Measurements from ENCODE around the gene ST3GAL5. TPM values are rescaled to one million over a fixed set of nuclear protein-coding genes. Genes with fewer than 3 reads are reported as not detected.

ST3GAL5 gene
- total RNA-seq, 2 experiments from 2014 or later: 6.2 to 7.3 TPM

DNA sequence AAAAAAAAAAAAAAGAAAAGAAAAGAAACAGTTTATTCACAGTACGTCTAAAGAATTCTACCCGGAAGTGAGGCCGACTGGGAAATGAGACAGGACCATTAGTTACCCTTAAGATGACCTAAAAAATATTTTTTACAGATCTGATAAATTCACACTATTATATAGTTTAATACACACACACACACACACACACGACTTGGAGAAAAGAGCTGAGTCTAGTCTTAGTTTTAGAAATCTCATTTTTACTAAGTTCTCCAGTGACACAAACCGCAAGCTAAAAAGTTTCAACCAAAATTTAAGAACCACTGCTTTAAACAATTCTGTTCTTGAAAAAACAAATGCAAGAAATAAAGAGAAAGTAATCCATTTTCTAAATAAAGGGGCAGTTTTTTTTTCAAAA is 27.1 kb downstream of the ST3GAL5 start:
- Mint-ChIP-seq H3K9me3 (ENCODE audit: low read depth) (no peaks in the 10 kb centered on the region), H3K36me3 (ENCODE audit: low read depth) (no peaks in the 10 kb centered on the region), H3K4me3 (no peak overlapping the region), H3K27me3 (no peaks in the 10 kb centered on the region), H3K27ac (peak overlapping the region; percentile 49), H3K4me1 (peaks cover 47% of the 10 kb centered on the region)
- ChIA-PET POLR2A (no interaction called here), CTCF (interaction anchor here (1.1 to 1.2 kb wide), 2 partner anchors 27 to 133 kb away, joined by 4 to 7 read pairs; partner anchors contain the start of gene ST3GAL5)
- DNase-seq (no peak), ATAC-seq (no peak)
- intact Hi-C loops (cut with DNase I, micrococcal nuclease): loop anchor here in 1 of 2 experiments (1.0 kb wide), 1 partner anchor 27 kb away; the partner anchor contains the start of gene ST3GAL5

DNA sequence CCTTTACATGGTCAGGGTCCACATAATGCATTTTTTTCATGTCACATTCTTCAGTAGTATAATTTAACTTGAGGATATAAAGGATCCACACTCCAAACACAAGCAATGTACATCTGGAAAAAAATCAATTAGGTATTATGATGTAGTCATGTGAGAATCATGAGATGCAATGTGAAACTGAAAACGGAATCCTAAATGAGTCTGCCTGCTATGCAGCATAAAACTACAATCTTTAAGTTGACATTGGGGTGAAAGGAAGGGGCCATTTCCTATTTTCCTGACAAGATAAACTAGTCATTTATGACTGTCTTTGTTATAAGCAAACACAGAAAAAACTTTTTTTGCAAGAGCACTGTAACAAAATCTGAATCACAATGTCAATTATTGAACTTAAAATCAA is 27.6 kb downstream of the ST3GAL5 start:
- intact Hi-C loops (cut with DNase I, micrococcal nuclease): loop anchor here in 1 of 2 experiments (1.0 kb wide), 1 partner anchor 27 kb away; the partner anchor contains the start of gene ST3GAL5
- Mint-ChIP-seq H3K27me3 (no peaks in the 10 kb centered on the region), H3K4me1 (peaks cover 42% of the 10 kb centered on the region), H3K27ac (peak overlapping the region; percentile 49), H3K36me3 (ENCODE audit: low read depth) (no peaks in the 10 kb centered on the region), H3K9me3 (ENCODE audit: low read depth) (no peaks in the 10 kb centered on the region), H3K4me3 (no peak overlapping the region)
- ATAC-seq (peak; percentile 60), DNase-seq (no peak)
- POLR2A ChIA-PET: no interaction called here
- CTCF ChIA-PET: interaction anchor here (1.1 to 1.2 kb wide), 2 partner anchors 27 to 132 kb away, joined by 4 to 7 read pairs; partner anchors contain the start of gene ST3GAL5

DNA sequence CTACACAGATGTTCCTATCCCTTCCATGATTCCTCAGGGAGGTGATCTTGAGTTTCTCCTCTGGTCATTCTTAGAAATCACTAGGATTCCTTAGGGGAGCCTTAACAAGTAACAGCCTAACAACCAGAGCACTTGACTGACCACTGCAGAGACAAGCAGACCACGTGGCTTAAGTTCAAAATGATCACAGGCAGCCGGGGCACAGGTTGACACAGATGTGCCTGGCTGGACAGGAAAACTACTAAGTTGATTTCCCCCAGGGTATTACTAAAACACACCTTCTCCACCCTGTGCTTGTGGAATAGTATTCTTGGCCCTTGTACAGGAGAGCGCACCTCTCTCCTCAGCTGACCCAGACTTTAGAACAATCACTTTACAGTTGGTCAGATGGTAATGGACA is 29.9 kb downstream of the ST3GAL5 start:
- peaks cover 44% of the 10 kb centered on the region for H3K4me1 Mint-ChIP-seq
- intact Hi-C loops (cut with DNase I, micrococcal nuclease): no loop called here
- no peaks in the 10 kb centered on the region for H3K27me3 Mint-ChIP-seq
- H3K9me3 Mint-ChIP-seq (ENCODE audit: low read depth): peaks cover 8% of the 10 kb centered on the region
- no peak overlapping the region for H3K27ac Mint-ChIP-seq
- no peak overlapping the region for H3K4me3 Mint-ChIP-seq
- ChIA-PET POLR2A (no interaction called here), CTCF (interaction anchor here (0.8 to 1.2 kb wide), 3 partner anchors 11 to 26 kb away, joined by 3 to 4 read pairs (median 3); no protein-coding TSS in a partner anchor)
- no peak for ATAC-seq
- H3K36me3 Mint-ChIP-seq (ENCODE audit: low read depth): peaks cover 10% of the 10 kb centered on the region
- no peak for DNase-seq

- Mint-ChIP-seq H3K27ac (peak overlapping the region; percentile 99), H3K27me3 (no peaks in the 10 kb centered on the region), H3K36me3 (ENCODE audit: low read depth) (peaks cover 10% of the 10 kb centered on the region), H3K4me3 (no peak overlapping the region), H3K4me1 (peaks cover 51% of the 10 kb centered on the region), H3K9me3 (ENCODE audit: low read depth) (peaks cover 8% of the 10 kb centered on the region)
- CTCF ChIA-PET: interaction anchor here (0.8 to 2.0 kb wide), 3 partner anchors 10 to 36 kb away, joined by 3 to 6 read pairs (median 5); no protein-coding TSS in a partner anchor
- DNase-seq (no peak), ATAC-seq (no peak)
- POLR2A ChIA-PET: no interaction called here
- intact Hi-C loops (cut with DNase I, micrococcal nuclease): loop anchor here (1.0 to 5.0 kb wide), 3 partner anchors 10 to 342 kb away; partner anchors contain the start of genes IMMT (in 1 of the 2), MRPL35 (in 1 of the 2) and ST3GAL5 (in 1 of the 2)
Observed at GRCh38 chr2:85854897-85855296, 33.9 kb downstream of the ST3GAL5 start.

- H3K27ac Mint-ChIP-seq: peak overlapping the region; percentile 99
- ATAC-seq (peak; percentile 37), DNase-seq (peak; percentile 40)
- peak overlapping the region; percentile 71 for H3K4me3 Mint-ChIP-seq
- intact Hi-C loops (cut with DNase I, micrococcal nuclease): loop anchor here (1.0 to 5.0 kb wide), 3 partner anchors 11 to 343 kb away; partner anchors contain the start of genes IMMT (in 1 of the 2), MRPL35 (in 1 of the 2) and ST3GAL5 (in 1 of the 2)
- H3K4me1 Mint-ChIP-seq: peaks cover 51% of the 10 kb centered on the region
- peaks cover 10% of the 10 kb centered on the region for H3K36me3 Mint-ChIP-seq (ENCODE audit: low read depth)
- H3K27me3 Mint-ChIP-seq: no peaks in the 10 kb centered on the region
- ChIA-PET CTCF (interaction anchor here (0.7 to 2.0 kb wide), 6 partner anchors 11 to 33 kb away, joined by 3 to 6 read pairs (median 4); no protein-coding TSS in a partner anchor), POLR2A (interaction anchor here (0.6 kb wide), 2 partner anchors 9 to 21 kb away, joined by 3 read pairs; no protein-coding TSS in a partner anchor)
- H3K9me3 Mint-ChIP-seq (ENCODE audit: low read depth): peaks cover 8% of the 10 kb centered on the region
Observed at GRCh38 chr2:85854166-85854509, 34.7 kb downstream of the ST3GAL5 start.

- POLR2A ChIA-PET: interaction anchor here (0.6 kb wide), 2 partner anchors 9 to 22 kb away, joined by 3 read pairs; no protein-coding TSS in a partner anchor
- Mint-ChIP-seq H3K36me3 (ENCODE audit: low read depth) (peaks cover 10% of the 10 kb centered on the region), H3K4me3 (peak overlapping the region; percentile 71), H3K27me3 (no peaks in the 10 kb centered on the region), H3K9me3 (ENCODE audit: low read depth) (peaks cover 8% of the 10 kb centered on the region), H3K27ac (peak overlapping the region; percentile 99), H3K4me1 (peaks cover 51% of the 10 kb centered on the region)
- DNase-seq: peak; percentile 23
- peak; percentile 63 for ATAC-seq
- CTCF ChIA-PET: interaction anchor here (0.7 to 2.0 kb wide), 7 partner anchors 11 to 36 kb away, joined by 3 to 6 read pairs (median 4); no protein-coding TSS in a partner anchor
- intact Hi-C loops (cut with DNase I, micrococcal nuclease): loop anchor here (1.0 to 5.0 kb wide), 4 partner anchors 12 to 344 kb away; partner anchors contain the start of genes IMMT (in 1 of the 2), MRPL35 (in 1 of the 2) and ST3GAL5 (in 1 of the 2)
Observed at GRCh38 chr2:85853499-85854165, 35.2 kb downstream of the ST3GAL5 start.

GRCh38 chr2:85852937-85853498 is 35.8 kb downstream of the ST3GAL5 start:
- ATAC-seq (peak; percentile 79), DNase-seq (peak; percentile 73)
- Mint-ChIP-seq H3K36me3 (ENCODE audit: low read depth) (peaks cover 10% of the 10 kb centered on the region), H3K9me3 (ENCODE audit: low read depth) (peaks cover 8% of the 10 kb centered on the region), H3K4me3 (peak overlapping the region; percentile 71), H3K4me1 (peaks cover 51% of the 10 kb centered on the region), H3K27ac (peak overlapping the region; percentile 99), H3K27me3 (no peaks in the 10 kb centered on the region)
- intact Hi-C loops (cut with DNase I, micrococcal nuclease): loop anchor here (1.0 to 5.0 kb wide), 3 partner anchors 34 to 344 kb away; partner anchors contain the start of genes IMMT (in 1 of the 2), MRPL35 (in 1 of the 2) and ST3GAL5 (in 1 of the 2)
- ChIA-PET CTCF (interaction anchor here (0.8 to 2.0 kb wide), 7 partner anchors 10 to 36 kb away, joined by 3 to 6 read pairs (median 5); no protein-coding TSS in a partner anchor), POLR2A (no interaction called here)

DNA sequence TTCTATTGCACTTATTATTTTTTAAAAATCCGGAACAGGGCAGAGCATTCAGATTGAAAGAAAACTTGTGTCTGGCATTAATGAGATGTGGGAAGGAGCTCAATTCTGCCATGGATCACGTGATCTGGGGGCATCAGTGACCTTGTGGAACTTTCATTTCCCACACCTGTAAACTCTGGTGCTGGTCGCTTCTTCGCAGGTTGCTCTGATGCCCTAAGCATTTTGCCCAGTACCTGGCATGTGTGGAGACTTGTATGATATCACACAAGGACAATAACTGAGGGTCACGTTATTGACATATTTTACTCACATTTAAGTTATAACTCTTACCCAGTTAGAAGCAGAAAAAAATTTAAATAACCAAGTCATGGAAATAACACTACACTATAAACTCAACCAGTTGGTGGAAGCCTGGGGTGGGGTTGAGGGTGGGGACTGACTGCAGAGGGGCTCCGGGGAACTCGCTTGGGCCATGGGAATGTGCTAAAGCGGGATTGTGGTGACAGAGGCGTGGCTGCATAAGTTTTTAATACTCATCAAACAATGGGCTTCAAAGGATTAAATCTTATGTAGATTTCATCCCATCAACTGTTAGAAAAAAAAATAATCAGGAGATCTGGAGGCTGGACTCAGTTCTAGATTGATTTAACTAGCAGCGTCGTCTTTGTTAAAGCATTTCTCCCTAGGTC is 36.5 kb downstream of the ST3GAL5 start:
- Mint-ChIP-seq H3K4me1 (peaks cover 51% of the 10 kb centered on the region), H3K27me3 (no peaks in the 10 kb centered on the region), H3K4me3 (peak overlapping the region; percentile 71), H3K36me3 (ENCODE audit: low read depth) (peaks cover 10% of the 10 kb centered on the region), H3K27ac (peak overlapping the region; percentile 99), H3K9me3 (ENCODE audit: low read depth) (peaks cover 8% of the 10 kb centered on the region)
- ChIA-PET POLR2A (no interaction called here), CTCF (interaction anchor here (1.2 to 2.8 kb wide), 5 partner anchors 11 to 215 kb away, joined by 3 to 12 read pairs (median 8); partner anchors contain the start of gene ST3GAL5)
- ATAC-seq (no peak), DNase-seq (no peak)
- intact Hi-C loops (cut with DNase I, micrococcal nuclease): loop anchor here (5.0 kb wide), 2 partner anchors 35 to 345 kb away; partner anchors contain the start of genes IMMT (in 1 of the 2), MRPL35 (in 1 of the 2) and ST3GAL5 (in 1 of the 2)

DNA sequence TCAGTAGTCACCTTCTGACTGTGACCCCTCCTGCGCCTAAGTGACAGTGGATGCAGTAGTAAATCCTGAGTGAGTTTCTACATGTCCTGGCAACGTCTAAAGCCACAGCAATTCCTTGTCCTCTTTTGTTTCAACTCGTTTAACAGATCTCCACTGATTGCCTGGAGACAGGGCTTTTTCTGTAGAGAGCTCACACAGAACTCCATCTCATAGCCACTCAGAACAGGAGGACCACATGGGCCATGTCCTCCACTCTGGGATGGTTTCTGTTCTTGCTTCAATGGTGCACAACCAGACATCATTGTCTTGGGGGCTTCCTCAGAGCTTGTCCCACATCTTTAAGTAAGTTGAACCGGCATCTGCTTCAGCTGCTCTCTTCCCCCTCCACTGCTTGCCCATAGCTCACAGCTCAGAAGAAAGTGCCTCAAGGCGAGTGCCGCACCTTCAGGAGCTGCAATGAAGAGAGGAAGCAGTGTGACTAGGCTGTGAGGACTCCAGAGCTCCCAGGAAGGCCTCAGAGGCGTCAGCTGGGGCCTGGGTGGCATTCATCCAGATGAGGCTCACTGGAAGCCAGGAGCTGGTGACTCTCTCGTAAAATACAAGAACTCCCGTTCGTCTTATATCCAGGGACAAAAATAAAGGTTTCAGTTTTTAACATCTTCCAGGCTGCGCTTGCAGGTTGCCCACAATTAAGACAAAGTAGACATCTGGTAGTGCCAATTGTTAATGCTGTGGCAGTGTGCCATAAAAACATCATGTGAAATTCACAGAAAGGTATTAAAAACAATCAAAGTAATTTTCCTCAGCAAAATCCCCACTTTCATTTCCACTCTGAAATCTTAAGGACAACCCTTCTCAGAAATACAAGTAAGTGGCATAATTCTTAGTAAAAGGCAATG is 37.3 kb downstream of the ST3GAL5 start:
- peak; percentile 30 for DNase-seq
- CTCF ChIA-PET: interaction anchor here (0.6 to 2.8 kb wide), 9 partner anchors 9 to 214 kb away, joined by 3 to 12 read pairs (median 6); partner anchors contain the start of gene ST3GAL5
- Mint-ChIP-seq H3K9me3 (ENCODE audit: low read depth) (peaks cover 8% of the 10 kb centered on the region), H3K4me1 (peaks cover 51% of the 10 kb centered on the region), H3K27me3 (no peaks in the 10 kb centered on the region), H3K4me3 (peak overlapping the region; percentile 71), H3K27ac (peak overlapping the region; percentile 99), H3K36me3 (ENCODE audit: low read depth) (peaks cover 10% of the 10 kb centered on the region)
- intact Hi-C loops (cut with DNase I, micrococcal nuclease): loop anchor here (5.0 kb wide), 2 partner anchors 36 to 346 kb away; partner anchors contain the start of genes IMMT (in 1 of the 2), MRPL35 (in 1 of the 2) and ST3GAL5 (in 1 of the 2)
- POLR2A ChIA-PET: no interaction called here
- ATAC-seq: peak; percentile 12

DNA sequence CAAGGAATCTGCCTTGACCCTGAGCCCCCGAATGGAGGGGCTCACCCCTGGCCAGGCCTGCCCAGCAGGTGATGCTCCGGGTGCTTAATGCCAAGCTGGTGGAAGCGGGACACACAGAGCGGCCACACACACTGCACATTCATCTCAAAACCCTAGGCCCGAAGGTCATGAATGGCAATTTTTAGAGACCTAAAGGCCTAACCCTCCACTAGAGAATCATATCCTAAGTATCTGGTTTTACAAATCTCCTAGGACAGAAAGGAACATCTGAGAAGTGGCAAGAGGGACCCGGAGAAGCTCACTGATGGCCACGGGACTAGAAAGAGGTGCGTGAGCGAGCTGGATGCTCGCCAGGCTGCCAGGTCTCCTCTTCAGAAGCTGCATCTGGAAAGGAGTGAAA is 38.3 kb downstream of the ST3GAL5 start:
- POLR2A ChIA-PET: no interaction called here

More for the DNA sequence above, 38.3 kb downstream of the ST3GAL5 start:
- no peak overlapping the region for H3K4me3 Mint-ChIP-seq
- H3K36me3 Mint-ChIP-seq (ENCODE audit: low read depth): peaks cover 13% of the 10 kb centered on the region
- peaks cover 50% of the 10 kb centered on the region for H3K4me1 Mint-ChIP-seq
- no peak overlapping the region for H3K27ac Mint-ChIP-seq
- CTCF ChIA-PET: interaction anchor here (1.1 to 2.8 kb wide), 6 partner anchors 12 to 213 kb away, joined by 4 to 12 read pairs (median 7); partner anchors contain the start of gene ST3GAL5
- ATAC-seq (no peak), DNase-seq (no peak)
- no peaks in the 10 kb centered on the region for H3K27me3 Mint-ChIP-seq
- intact Hi-C loops (cut with DNase I, micrococcal nuclease): loop anchor here (5.0 kb wide), 2 partner anchors 37 to 347 kb away; partner anchors contain the start of genes IMMT (in 1 of the 2), MRPL35 (in 1 of the 2) and ST3GAL5 (in 1 of the 2)
- H3K9me3 Mint-ChIP-seq (ENCODE audit: low read depth): peaks cover 8% of the 10 kb centered on the region
